ENCODE measurements around the gene CHST1. TPM values are rescaled to one million over a fixed set of nuclear protein-coding genes. Genes with fewer than 3 reads are reported as not detected.

CHST1 gene
- total RNA-seq, 1 donor from 2014 or later, result 1.1 TPM

DNA sequence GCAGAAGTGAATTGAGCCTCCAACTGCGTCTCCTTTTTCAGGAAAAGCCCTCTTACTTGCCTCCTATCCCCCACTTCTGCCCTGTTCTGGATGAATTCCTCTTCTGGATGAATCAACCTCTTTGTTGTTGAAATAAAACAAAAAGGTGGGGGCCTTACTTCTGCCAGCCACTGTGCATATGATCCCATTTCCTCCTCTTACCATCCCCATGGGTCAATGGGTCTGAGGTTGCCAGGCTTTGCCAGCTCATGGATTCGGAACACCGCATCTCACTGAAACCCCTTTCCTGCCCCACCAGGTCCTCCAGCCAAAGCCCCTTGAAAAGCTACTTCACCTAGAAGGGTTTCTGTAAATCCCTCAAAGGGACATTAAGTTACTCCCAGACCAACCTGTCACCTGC lies 3.7 kb upstream of the CHST1 start:
- H3K27ac Mint-ChIP-seq (ENCODE audit: unreplicated experiment), result no peak overlapping the region
- no peak for DNase-seq (ENCODE audit: low read depth, low spot score)
- no peak for TF ChIP-seq CTCF (conservative IDR thresholded peaks at IDR 0.05)
- no peaks in the 10 kb centered on the region for H3K9me3 Mint-ChIP-seq
- H3K4me1 Mint-ChIP-seq, result peaks cover 26% of the 10 kb centered on the region
- H3K27me3 Mint-ChIP-seq (ENCODE audit: low read depth), result peaks cover 31% of the 10 kb centered on the region
- H3K4me3 Mint-ChIP-seq, result no peak overlapping the region
- H3K36me3 Mint-ChIP-seq (ENCODE audit: low read depth), result no peaks in the 10 kb centered on the region

DNA sequence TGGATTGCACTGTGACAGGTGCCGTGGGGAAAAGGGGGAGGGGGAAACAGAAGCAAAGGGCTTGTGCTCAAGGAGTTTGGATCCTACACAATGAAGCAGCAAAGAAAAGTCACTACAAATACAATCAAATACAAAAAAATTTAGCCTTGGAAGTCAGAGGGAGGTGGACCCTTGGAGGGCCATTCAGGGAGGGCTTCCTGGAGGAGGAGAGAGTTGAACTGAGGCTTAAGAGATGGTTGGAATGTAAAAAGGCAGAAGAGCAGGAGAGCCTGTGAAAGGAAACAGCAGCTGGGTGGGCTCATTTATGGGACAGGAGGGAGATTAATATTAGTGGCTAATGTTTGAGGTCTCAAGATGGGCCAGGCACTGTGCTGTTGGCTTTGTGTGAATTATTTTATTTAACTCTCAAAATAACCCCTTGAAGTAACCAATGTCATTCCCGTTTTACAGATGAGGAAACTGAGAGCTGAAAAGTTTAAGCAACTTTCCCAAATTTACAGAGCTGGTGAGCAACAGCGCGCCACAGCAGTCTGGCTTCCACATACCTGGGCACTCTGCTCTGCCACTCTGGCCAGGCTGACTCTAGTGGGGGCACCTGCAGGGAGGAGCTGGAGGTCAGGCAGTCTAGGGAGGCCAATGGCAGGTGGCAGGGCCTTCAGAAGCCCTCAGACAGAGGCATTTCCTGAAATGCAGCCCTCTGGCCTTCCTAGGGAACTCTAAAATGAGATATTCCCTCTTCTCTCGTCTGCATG lies 2.7 kb upstream of the CHST1 start:
- no peak for DNase-seq (ENCODE audit: low read depth, low spot score)
- Mint-ChIP-seq H3K9me3 (no peaks in the 10 kb centered on the region), H3K27me3 (ENCODE audit: low read depth) (peaks cover 41% of the 10 kb centered on the region), H3K36me3 (ENCODE audit: low read depth) (no peaks in the 10 kb centered on the region), H3K27ac (ENCODE audit: unreplicated experiment) (no peak overlapping the region), H3K4me1 (peaks cover 29% of the 10 kb centered on the region), H3K4me3 (no peak overlapping the region)
- no peak for TF ChIP-seq CTCF (conservative IDR thresholded peaks at IDR 0.05)

- H3K36me3 Mint-ChIP-seq (ENCODE audit: low read depth), result no peaks in the 10 kb centered on the region
- no peak for TF ChIP-seq CTCF (conservative IDR thresholded peaks at IDR 0.05)
- no peaks in the 10 kb centered on the region for H3K9me3 Mint-ChIP-seq
- H3K4me3 Mint-ChIP-seq, result peak overlapping the region; percentile 84
- DNase-seq (ENCODE audit: low read depth, low spot score), result no peak
- H3K27ac Mint-ChIP-seq (ENCODE audit: unreplicated experiment), result no peak overlapping the region
- peaks cover 53% of the 10 kb centered on the region for H3K27me3 Mint-ChIP-seq (ENCODE audit: low read depth)
- peaks cover 33% of the 10 kb centered on the region for H3K4me1 Mint-ChIP-seq
These were observed 1.5 kb upstream of the CHST1 start for GRCh38 chr11:45666648-45667642.

GRCh38 chr11:45665933-45666647 lies 668 bp upstream of the CHST1 start:
- Mint-ChIP-seq H3K9me3 (no peaks in the 10 kb centered on the region), H3K27me3 (ENCODE audit: low read depth) (peaks cover 61% of the 10 kb centered on the region), H3K27ac (ENCODE audit: unreplicated experiment) (no peak overlapping the region), H3K4me3 (peak overlapping the region; percentile 84), H3K4me1 (peaks cover 36% of the 10 kb centered on the region), H3K36me3 (ENCODE audit: low read depth) (no peaks in the 10 kb centered on the region)
- DNase-seq (ENCODE audit: low read depth, low spot score), result no peak
- TF ChIP-seq CTCF (conservative IDR thresholded peaks at IDR 0.05), result no peak

All from neural crest cell (in vitro differentiated cells).